SK-N-MC (cell line): ENCODE data around the gene CAMK1.

Experiments
- DNase-seq: peaks from one replicate; pipeline ENCODE4 v3.0.0-alpha.2; 2011; ENCODE audit warnings: low read depth, low spot score
- H3K27ac ChIP-seq: fragments of 200-600 bp; sonication (generic); 2 replicates; pipeline ENCODE4 v1.5.1; 2016; ENCODE audit warnings: mixed run types
- H3K36me3 ChIP-seq: fragments of 200-600 bp; sonication (generic); 2 replicates; pipeline ENCODE4 v1.6.1; 2017; ENCODE audit warnings: antibody characterized with exemption, low read length, mixed read lengths; ENCODE audit not compliant: insufficient read depth
- H3K4me3 ChIP-seq: fragments of 200-600 bp; sonication (generic); 2 replicates; pipeline ENCODE4 v1.5.1; 2016
- H3K9ac ChIP-seq: fragments of 200-600 bp; sonication (generic); 2 replicates; pipeline ENCODE4 v1.8.0; 2017; ENCODE audit warnings: mixed run types, mixed read lengths; ENCODE audit not compliant: insufficient read length
- H3K9me3 ChIP-seq: fragments of 200-600 bp; sonication (generic); 2 replicates; pipeline ENCODE4 v1.6.1; 2017; ENCODE audit warnings: low read depth, mild to moderate bottlenecking, antibody characterized with exemption, low read length, moderate library complexity, mixed read lengths
- EZH2 ChIP-seq: fragments of 200-600 bp; sonication (generic); IDR thresholded peaks from one replicate; pipeline ENCODE4 v1.6.1; 2017; ENCODE audit warnings: antibody characterized with exemption
- FOXP2 ChIP-seq: optimal IDR thresholded peaks from 2 replicates; pipeline ENCODE3; 2011; ENCODE audit warnings: mild to moderate bottlenecking, moderate library complexity; ENCODE audit not compliant: insufficient read depth; ENCODE audit errors: extremely low read length, control extremely low read depth
- POLR2AphosphoS5 ChIP-seq: IDR thresholded peaks from 2 replicates; pipeline ENCODE4 v1.6.1; 2012; ENCODE audit warnings: mild to moderate bottlenecking, low read depth, low read length, borderline replicate concordance

CAMK1 gene

GRCh38 chr3:9716801-9717555 lies 52.8 kb downstream of the CAMK1 start:
- no peak overlapping the region for H3K9ac ChIP-seq
- no peak for TF ChIP-seq EZH2
- TF ChIP-seq POLR2AphosphoS5, result no peak
- no peak for TF ChIP-seq FOXP2
- H3K36me3 ChIP-seq, result no peaks in the 10 kb centered on the region
- no peak overlapping the region for H3K27ac ChIP-seq
- H3K4me3 ChIP-seq, result no peak overlapping the region
- no peaks in the 10 kb centered on the region for H3K9me3 ChIP-seq
- DNase-seq, result no peak

GRCh38 chr3:9715764-9716437 lies 53.8 kb downstream of the CAMK1 start:
- no peak for DNase-seq

GRCh38 chr3:9715136-9715535 lies 54.6 kb downstream of the CAMK1 start:
- TF ChIP-seq POLR2AphosphoS5 (no peak), EZH2 (no peak), FOXP2 (no peak)
- no peak for DNase-seq
- Histone ChIP-seq H3K9me3 (no peaks in the 10 kb centered on the region), H3K9ac (no peak overlapping the region), H3K4me3 (no peak overlapping the region), H3K27ac (no peak overlapping the region), H3K36me3 (no peaks in the 10 kb centered on the region)

More at GRCh38 chr3:9715764-9716437, 53.8 kb downstream of the CAMK1 start:
- Histone ChIP-seq H3K4me3 (no peak overlapping the region), H3K27ac (no peak overlapping the region), H3K9me3 (no peaks in the 10 kb centered on the region), H3K9ac (no peak overlapping the region), H3K36me3 (no peaks in the 10 kb centered on the region)
- TF ChIP-seq EZH2 (no peak), POLR2AphosphoS5 (no peak), FOXP2 (no peak)

GRCh38 chr3:9713142-9713541 lies 56.6 kb downstream of the CAMK1 start:
- no peaks in the 10 kb centered on the region for H3K9me3 ChIP-seq
- H3K4me3 ChIP-seq, result no peak overlapping the region
- no peak overlapping the region for H3K9ac ChIP-seq
- DNase-seq, result no peak
- no peaks in the 10 kb centered on the region for H3K36me3 ChIP-seq
- H3K27ac ChIP-seq, result no peak overlapping the region
- no peak for TF ChIP-seq FOXP2
- TF ChIP-seq POLR2AphosphoS5, result no peak
- TF ChIP-seq EZH2, result no peak

- H3K4me3 ChIP-seq, result no peak overlapping the region
- no peak for TF ChIP-seq EZH2
- TF ChIP-seq POLR2AphosphoS5, result no peak
- TF ChIP-seq FOXP2, result no peak
- H3K27ac ChIP-seq, result no peak overlapping the region
- no peak for DNase-seq
- no peaks in the 10 kb centered on the region for H3K36me3 ChIP-seq
- H3K9me3 ChIP-seq, result no peaks in the 10 kb centered on the region
- H3K9ac ChIP-seq, result no peak overlapping the region
Measured at GRCh38 chr3:9712415-9712814, 57.3 kb downstream of the CAMK1 start.

GRCh38 chr3:9710174-9710739 lies 59.5 kb downstream of the CAMK1 start:
- no peaks in the 10 kb centered on the region for H3K36me3 ChIP-seq
- H3K27ac ChIP-seq, result no peak overlapping the region
- H3K9me3 ChIP-seq, result no peaks in the 10 kb centered on the region
- TF ChIP-seq FOXP2, result no peak
- TF ChIP-seq POLR2AphosphoS5, result no peak
- TF ChIP-seq EZH2, result no peak
- no peak for DNase-seq
- H3K4me3 ChIP-seq, result no peak overlapping the region
- no peak overlapping the region for H3K9ac ChIP-seq
